H1 (cell line): Measurements from ENCODE around the gene CCDC138. TPM values are rescaled to one million over a fixed set of nuclear protein-coding genes. Genes with fewer than 3 reads are reported as not detected.

Source experiments
- CHD7 ChIP-seq: fragments of 300-600 bp; sonication (generic); IDR thresholded peaks from 2 replicates; pipeline ENCODE4 v1.7.1; 2012; ENCODE audit warnings: low read length, moderate library complexity, mild to moderate bottlenecking, inconsistent platforms; ENCODE audit not compliant: insufficient replicate concordance
- EGR1 ChIP-seq: IDR thresholded peaks from 2 replicates; pipeline ENCODE4 v1.6.1; 2011; ENCODE audit warnings: low read depth, low read length, borderline replicate concordance
- EP300 ChIP-seq, 2 experiments: IDR thresholded peaks; 1 replicate in 1 of 2; 2 replicates in 1 of 2; pipeline ENCODE4 v1.6.1; 2011 to 2012; ENCODE audit warnings: low read depth in 2 of 2, low read length in 2 of 2, mild to moderate bottlenecking in 2 of 2, borderline replicate concordance in 1 of 2, inconsistent platforms in 1 of 2, moderate library complexity in 1 of 2
- GABPA ChIP-seq: IDR thresholded peaks from 2 replicates; pipeline ENCODE4 v1.6.1; 2011; ENCODE audit warnings: mild to moderate bottlenecking, low read length, moderate library complexity, borderline replicate concordance; ENCODE audit not compliant: insufficient read depth
- GTF2F1 ChIP-seq: IDR thresholded peaks from 2 replicates; pipeline ENCODE4 v1.6.1; 2012; ENCODE audit warnings: low read depth, low read length, improper control_type of control experiment, borderline replicate concordance
- KDM4A ChIP-seq: IDR thresholded peaks from one replicate; pipeline ENCODE4 v1.7.1; 2012; ENCODE audit warnings: low read depth, mild to moderate bottlenecking, moderate library complexity, low read length, inconsistent platforms; ENCODE audit not compliant: severe bottlenecking
- RAD21 ChIP-seq, 2 experiments: IDR thresholded peaks in 1 of 2; conservative IDR thresholded peaks in 1 of 2; 2 replicates each; pipeline ENCODE4 v1.6.1; 2011; ENCODE audit warnings: low read depth in 2 of 2, low read length in 2 of 2, improper control_type of control experiment in 1 of 2, inconsistent platforms in 1 of 2, mild to moderate bottlenecking in 1 of 2, moderate library complexity in 1 of 2
- polyA plus RNA-seq, 7 experiments: library from polyadenylated mRNA; depleted of rRNA in 3 of 7; stranded (reverse) in 5 of 7; unstranded in 2 of 7; fragments of >200 nt in 5 of 7; fragments of 200-250 nt in 2 of 7; gene quantifications; 1 replicate in 5 of 7; 2 replicates in 1 of 7; 4 replicates in 1 of 7; pipeline versions ENCODE4 v1.2.1 to v1.2.3, GENCODE V29; 2011 to 2013; ENCODE audit warnings: missing spikeins in 2 of 7, mixed read lengths in 2 of 7
- total RNA-seq: library from RNA; stranded (reverse); fragmentation: NEBNext Ultra II Directional; extraction: Animal tissue kit (Norgen Biotek cat#: 25700); gene quantifications from 2 replicates; pipeline ENCODE4 v1.2.1, GENCODE V29; 2021

CCDC138 gene
- total and polyA plus RNA-seq, 2 of the 8 experiments (the other 6 are each of a cell fraction or from before 2014, with no cell fraction given) = 8.3 to 29.8 TPM

DNA sequence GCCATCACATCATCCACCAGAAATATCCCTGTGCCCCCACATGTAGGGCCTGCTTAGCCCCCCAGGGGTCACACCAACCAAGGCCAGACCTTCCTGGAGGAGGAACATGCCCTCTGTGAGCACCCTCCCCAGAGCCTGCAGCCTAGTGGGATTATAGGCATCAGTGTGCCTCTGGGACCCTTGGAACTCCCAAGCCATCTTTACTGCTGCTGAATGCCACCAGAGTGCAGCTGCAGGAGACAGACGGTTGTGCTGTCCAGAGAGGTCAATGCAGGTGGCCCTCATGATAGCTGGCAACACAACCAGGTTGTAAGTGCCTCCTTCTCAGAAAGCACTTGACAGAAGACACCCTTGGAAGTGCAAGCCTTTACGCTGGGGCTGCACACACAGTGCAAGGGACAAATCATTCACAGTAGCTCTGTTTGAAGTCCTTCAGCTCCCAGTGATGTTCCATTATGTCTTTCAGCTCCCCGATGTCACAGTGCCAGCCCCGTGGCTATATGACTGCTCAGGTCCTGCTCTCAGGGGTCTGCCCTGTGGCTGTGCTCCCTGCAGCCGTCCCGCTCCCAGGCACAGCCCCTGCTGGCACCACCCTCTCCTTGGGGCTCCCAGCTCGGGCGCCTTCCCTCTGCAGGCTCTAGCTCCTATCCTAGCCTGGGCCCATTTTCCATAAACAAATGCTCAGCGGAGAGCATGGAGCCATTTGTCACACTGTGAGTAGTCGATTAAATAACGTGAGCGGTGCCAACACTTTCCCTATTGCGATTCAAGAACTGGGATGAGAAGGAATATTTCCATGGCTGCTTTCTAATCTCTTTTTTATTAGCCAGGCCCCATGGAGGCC lies 137.4 kb downstream of the CCDC138 start (continued):
- TF ChIP-seq RAD21 (IDR thresholded peaks at IDR 0.05 in 1 of 2, conservative IDR thresholded peaks at IDR 0.05 in 1 of 2; ENCODE audit: low read depth in 2 of 2, low read length in 2 of 2) = no peak
- no peak for TF ChIP-seq KDM4A
- TF ChIP-seq GABPA = no peak
- no peak for TF ChIP-seq EP300 (IDR thresholded peaks at IDR 0.05; ENCODE audit: borderline replicate concordance in 1 of 2, low read depth in 2 of 2, low read length in 2 of 2)
- TF ChIP-seq CHD7 = no peak
- TF ChIP-seq GTF2F1 = no peak
- TF ChIP-seq EGR1 = no peak
